T1000 (cell line): ENCODE results near the gene MGME1.

Experiments used
- DNase-seq: peaks from one replicate; lab custom pipeline; 2025; ENCODE audit warnings: mixed read lengths; lab: John Stamatoyannopoulos, UW

Gene MGME1

GRCh38 chr20:17992847-17993513, 24.2 kb downstream of the MGME1 start:
- no peak for DNase-seq

GRCh38 chr20:17993546-17993945, 24.7 kb downstream of the MGME1 start:
- no peak for DNase-seq

- DNase-seq = peak; percentile 16
These were observed 27.4 kb downstream of the MGME1 start for GRCh38 chr20:17995967-17996819.

GRCh38 chr20:17998446-17998845, 29.6 kb downstream of the MGME1 start:
- DNase-seq = no peak

GRCh38 chr20:17999566-17999965, 30.7 kb downstream of the MGME1 start:
- DNase-seq = no peak

GRCh38 chr20:18001131-18001921, 32.5 kb downstream of the MGME1 start:
- DNase-seq = peak; percentile 15

GRCh38 chr20:18003897-18004296, 35.1 kb downstream of the MGME1 start:
- no peak for DNase-seq

GRCh38 chr20:18004384-18005031, 35.7 kb downstream of the MGME1 start:
- DNase-seq = no peak

GRCh38 chr20:18005170-18005989, 36.6 kb downstream of the MGME1 start:
- no peak for DNase-seq

GRCh38 chr20:18005990-18006364, 37.2 kb downstream of the MGME1 start:
- DNase-seq = no peak

- no peak for DNase-seq
These were observed 37.9 kb downstream of the MGME1 start for GRCh38 chr20:18006684-18007083.

GRCh38 chr20:18007534-18008292, 38.9 kb downstream of the MGME1 start:
- no peak for DNase-seq

- DNase-seq = no peak
These were observed 40.3 kb downstream of the MGME1 start for GRCh38 chr20:18009116-18009515.

- DNase-seq = no peak
These were observed 42.7 kb downstream of the MGME1 start for GRCh38 chr20:18011482-18011881.

GRCh38 chr20:18011951-18012645, 43.3 kb downstream of the MGME1 start:
- DNase-seq = no peak

GRCh38 chr20:18012901-18013300, 44.1 kb downstream of the MGME1 start:
- no peak for DNase-seq

GRCh38 chr20:18014411-18014810, 45.6 kb downstream of the MGME1 start:
- no peak for DNase-seq

GRCh38 chr20:18016772-18017171, 48.0 kb downstream of the MGME1 start:
- no peak for DNase-seq

- no peak for DNase-seq
These were observed 49.3 kb downstream of the MGME1 start for GRCh38 chr20:18018100-18018499.

- no peak for DNase-seq
These were observed 50.2 kb downstream of the MGME1 start for GRCh38 chr20:18019068-18019467.
